Thyroid gland (tissue), 4 donors: ENCODE data around the gene FXYD1. TPM values are rescaled to one million over a fixed set of nuclear protein-coding genes. Genes with fewer than 3 reads are reported as not detected.

Source experiments
- DNase-seq, 2 donors: peaks; one replicate each; pipeline ENCODE4 v3.0.0-alpha.2; 2019
- H3K27ac ChIP-seq, 3 donors: fragments of 200-600 bp; sonication (generic); 1 replicate in 2 of 3; 2 replicates in 1 of 3; pipeline ENCODE4 v1.5.1; 2016 to 2019; ENCODE audit warnings: mild to moderate bottlenecking in 1 of 3, moderate library complexity in 1 of 3
- H3K27me3 ChIP-seq: fragments of 200-600 bp; sonication (generic); one replicate; pipeline ENCODE4 v1.5.1; 2019
- H3K36me3 ChIP-seq, 2 donors: fragments of 200-600 bp; sonication (generic); one replicate each; pipeline ENCODE4 v1.5.1; 2016 to 2019
- H3K4me1 ChIP-seq, 2 donors: fragments of 200-600 bp; sonication (generic); one replicate each; pipeline ENCODE4 v1.5.1; 2017 to 2019
- H3K4me3 ChIP-seq, 3 donors: fragments of 200-600 bp; sonication (generic); replicated peaks in 1 of 3; 1 replicate in 2 of 3; 2 replicates in 1 of 3; pipeline ENCODE4 v1.5.1; 2016; ENCODE audit warnings: mild to moderate bottlenecking in 1 of 3
- H3K9me3 ChIP-seq: fragments of 200-600 bp; sonication (generic); one replicate; pipeline ENCODE4 v1.5.1; 2017
- POLR2A ChIP-seq, 2 donors: fragments of 450-650 bp; IDR thresholded peaks; one replicate each; pipeline ENCODE4 v1.6.1; 2017; ENCODE audit warnings: antibody characterized with exemption in 2 of 2, mild to moderate bottlenecking in 2 of 2, moderate library complexity in 1 of 2
- WGBS, 2 donors: methylation state at CpG; one replicate each; pipeline ENCODE4 v1.1.5; 2017; 5-methylcytosine and 5-hydroxymethylcytosine counted together
- intact Hi-C: fragments of 100-400 bp; cut with DNase I; formaldehyde crosslinking; loops from one replicate; pipeline ENCODE4 v1.15.1; 2023
- total RNA-seq, 4 donors: library from RNA; depleted of rRNA; stranded (reverse); fragments of >200 nt; gene quantifications; one replicate each; pipeline ENCODE4 v1.2.3, GENCODE V29; 2016
- TF ChIP-seq, protein P1 (sequence below), 6 experiments: fragments of 200-600 bp in 3 of 6; fragments of 450-650 bp in 3 of 6; sonication (generic) in 3 of 6; IDR thresholded peaks; one replicate each; pipeline ENCODE4 v1.5.1; 2016 to 2019; ENCODE audit warnings: antibody characterized with exemption in 6 of 6, mild to moderate bottlenecking in 2 of 6, inconsistent platforms in 1 of 6, moderate library complexity in 1 of 6

The FXYD1 gene
- total RNA-seq, result 10 to 100 TPM in 2 of 4 donors, 1 to 10 TPM in 2; 1.1 to 26.3 (median 8.8) TPM

DNA sequence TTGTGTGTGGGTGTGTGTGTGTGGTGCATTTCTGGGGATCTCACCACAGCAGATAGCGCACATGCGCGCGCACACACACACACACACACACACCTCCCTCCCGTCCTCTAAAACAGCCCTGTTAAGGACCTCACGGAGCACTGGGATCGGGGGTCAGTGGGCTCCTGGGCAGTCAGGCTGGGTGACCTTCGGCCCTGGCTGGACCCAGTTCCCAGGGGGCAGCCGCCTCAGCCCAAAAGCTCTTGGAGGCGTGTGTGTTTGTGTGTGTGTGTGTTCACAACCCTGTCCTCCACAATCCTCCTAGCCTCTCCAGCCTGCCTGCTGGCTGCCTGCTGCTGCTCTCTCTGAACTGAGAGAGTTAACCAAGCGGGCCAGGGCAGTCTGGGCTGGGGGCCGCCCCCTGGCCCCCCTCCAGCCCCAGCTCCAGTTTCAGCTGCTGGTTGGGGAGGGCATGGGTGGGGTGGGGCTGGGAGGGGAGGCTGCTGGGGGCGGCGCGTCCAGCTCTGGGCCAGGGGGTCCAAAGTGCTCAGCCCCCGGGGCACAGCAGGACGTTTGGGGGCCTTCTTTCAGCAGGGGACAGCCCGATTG is at the start of gene FXYD1:
Gene FXYD1, plus strand, starts transcription at position 520 of the 588 bp plus-strand sequence. CDS start 1,256 bp downstream, outside the sequence.
- intact Hi-C loops, result no loop called here
- Histone ChIP-seq H3K4me1 (peaks cover 4 to 21% of the 10 kb centered on the region in 2 donors), H3K27ac (peak within 1 kb of the TSS; percentile 58 to 75 (median 73)), H3K27me3 (no peaks in the 10 kb centered on the region), H3K4me3 (peak within 1 kb of the TSS in 1 of 3 donors; percentile 0), H3K36me3 (no peaks in the 10 kb centered on the region), H3K9me3 (no peaks in the 10 kb centered on the region)
- no peak for DNase-seq
- 50 to 58% methylated on average over 12 to 16 of the region's 18 CpGs for WGBS, 2 donors
- no peak for TF ChIP-seq POLR2A (IDR thresholded peaks at IDR 0.05)
- TF ChIP-seq, protein P1, sequence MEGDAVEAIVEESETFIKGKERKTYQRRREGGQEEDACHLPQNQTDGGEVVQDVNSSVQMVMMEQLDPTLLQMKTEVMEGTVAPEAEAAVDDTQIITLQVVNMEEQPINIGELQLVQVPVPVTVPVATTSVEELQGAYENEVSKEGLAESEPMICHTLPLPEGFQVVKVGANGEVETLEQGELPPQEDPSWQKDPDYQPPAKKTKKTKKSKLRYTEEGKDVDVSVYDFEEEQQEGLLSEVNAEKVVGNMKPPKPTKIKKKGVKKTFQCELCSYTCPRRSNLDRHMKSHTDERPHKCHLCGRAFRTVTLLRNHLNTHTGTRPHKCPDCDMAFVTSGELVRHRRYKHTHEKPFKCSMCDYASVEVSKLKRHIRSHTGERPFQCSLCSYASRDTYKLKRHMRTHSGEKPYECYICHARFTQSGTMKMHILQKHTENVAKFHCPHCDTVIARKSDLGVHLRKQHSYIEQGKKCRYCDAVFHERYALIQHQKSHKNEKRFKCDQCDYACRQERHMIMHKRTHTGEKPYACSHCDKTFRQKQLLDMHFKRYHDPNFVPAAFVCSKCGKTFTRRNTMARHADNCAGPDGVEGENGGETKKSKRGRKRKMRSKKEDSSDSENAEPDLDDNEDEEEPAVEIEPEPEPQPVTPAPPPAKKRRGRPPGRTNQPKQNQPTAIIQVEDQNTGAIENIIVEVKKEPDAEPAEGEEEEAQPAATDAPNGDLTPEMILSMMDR (IDR thresholded peaks at IDR 0.05), result no peak

DNA sequence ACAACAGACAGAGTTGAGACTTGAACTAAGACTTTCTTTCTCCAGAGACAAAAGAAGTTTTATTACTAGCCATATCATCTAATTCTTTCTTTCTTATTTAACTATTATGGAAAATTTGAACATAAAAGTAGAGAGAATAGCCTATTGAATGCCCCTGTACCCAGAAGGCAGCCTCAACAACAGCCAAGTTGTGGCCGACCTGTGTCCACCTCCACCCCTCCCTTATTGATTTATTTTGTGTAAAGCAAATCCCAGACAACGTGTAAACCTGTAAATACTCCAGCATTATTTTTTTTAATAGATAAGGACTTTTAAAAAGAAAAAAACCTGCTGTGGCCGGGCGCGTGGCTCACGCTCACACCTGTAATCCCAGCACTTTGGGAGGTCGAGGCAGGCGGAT is 49.1 kb upstream of the FXYD1 start:
- peaks cover 0 to 5% of the 10 kb centered on the region in 2 donors for H3K4me1 ChIP-seq
- H3K27me3 ChIP-seq, result no peaks in the 10 kb centered on the region
- intact Hi-C loops, result no loop called here
- no peak overlapping the region for H3K27ac ChIP-seq
- WGBS, 2 donors, result 86 to 89% methylated on average over 8 of the region's 8 CpGs
- H3K9me3 ChIP-seq, result no peaks in the 10 kb centered on the region
- DNase-seq, result no peak
- H3K36me3 ChIP-seq, result no peaks in the 10 kb centered on the region
- no peak overlapping the region for H3K4me3 ChIP-seq
- TF ChIP-seq, protein P1 (IDR thresholded peaks at IDR 0.05), result no peak
- TF ChIP-seq POLR2A (IDR thresholded peaks at IDR 0.05), result no peak

DNA sequence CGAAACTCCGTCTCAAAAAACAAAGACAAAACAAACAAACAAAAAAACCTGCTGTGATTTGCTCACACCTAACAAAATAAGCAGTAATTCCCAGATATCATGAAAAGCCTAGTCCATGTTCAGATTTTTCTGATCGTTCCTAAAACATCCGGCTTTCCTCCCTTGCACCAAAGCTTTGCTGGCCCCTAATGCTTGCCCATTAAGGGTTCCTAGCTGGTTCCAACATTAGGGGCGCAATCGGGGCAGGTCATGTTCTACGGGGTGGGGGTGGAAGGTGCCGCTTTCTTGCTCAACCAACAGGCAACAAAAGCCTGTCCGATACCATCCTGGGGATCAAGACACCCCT is 48.5 kb upstream of the FXYD1 start:
- 39 to 40% methylated on average over 9 of the region's 9 CpGs for WGBS, 2 donors
- Histone ChIP-seq H3K9me3 (no peaks in the 10 kb centered on the region), H3K4me1 (peaks cover 0 to 5% of the 10 kb centered on the region in 2 donors), H3K27me3 (no peaks in the 10 kb centered on the region), H3K27ac (no peak overlapping the region), H3K36me3 (no peaks in the 10 kb centered on the region), H3K4me3 (no peak overlapping the region)
- no peak for DNase-seq
- TF ChIP-seq POLR2A (IDR thresholded peaks at IDR 0.05), result no peak
- TF ChIP-seq, protein P1 (IDR thresholded peaks at IDR 0.05), result no peak
- intact Hi-C loops, result no loop called here

DNA sequence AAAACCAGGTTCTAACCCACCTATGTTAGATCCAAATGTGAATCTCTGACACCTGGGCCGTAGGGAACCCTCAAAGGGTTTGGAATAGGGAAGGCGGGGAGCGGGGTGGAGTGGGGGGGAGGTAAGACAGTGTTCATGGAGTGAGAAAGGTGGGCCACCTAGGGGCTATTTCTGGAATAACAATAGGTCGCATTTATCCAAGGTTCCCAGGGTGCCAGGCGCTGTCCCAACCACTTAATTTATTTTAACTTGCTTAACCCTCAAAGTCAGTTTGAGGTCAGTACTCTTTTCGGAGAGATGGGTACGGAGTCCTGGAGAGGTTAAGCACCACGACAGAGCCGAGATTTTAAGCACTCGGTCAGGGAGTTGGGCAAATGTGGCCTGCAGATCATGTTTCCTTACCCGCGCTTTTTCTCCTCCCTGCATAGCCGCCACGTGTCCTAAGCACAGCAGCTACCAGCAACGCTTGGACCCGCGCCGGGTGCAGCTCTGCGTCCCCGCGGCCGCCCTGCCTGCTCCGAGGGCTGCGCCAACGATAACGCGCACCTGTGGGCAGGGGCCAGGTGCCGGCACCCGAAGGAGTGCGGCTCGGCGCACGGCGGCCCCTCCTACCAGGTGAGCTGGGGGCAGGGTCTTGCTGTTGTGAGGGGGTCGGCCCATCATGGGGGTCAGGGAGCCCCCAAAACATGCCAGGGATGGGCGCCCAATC is 48.0 kb upstream of the FXYD1 start:
- Histone ChIP-seq H3K4me1 (peaks cover 0 to 5% of the 10 kb centered on the region in 2 donors), H3K27ac (no peak overlapping the region), H3K27me3 (no peaks in the 10 kb centered on the region), H3K36me3 (no peaks in the 10 kb centered on the region), H3K4me3 (no peak overlapping the region), H3K9me3 (no peaks in the 10 kb centered on the region)
- intact Hi-C loops, result no loop called here
- whole genome bisulfite sequencing, 2 donors, result 2 to 9% methylated on average over 14 to 27 of the region's 36 CpGs
- DNase-seq, result peak; percentile 49 to 51
- TF ChIP-seq, protein P1 (IDR thresholded peaks at IDR 0.05), result peak in 5 of 6 experiments; percentile 15 to 69 (median 53)
- TF ChIP-seq POLR2A (IDR thresholded peaks at IDR 0.05), result no peak

DNA sequence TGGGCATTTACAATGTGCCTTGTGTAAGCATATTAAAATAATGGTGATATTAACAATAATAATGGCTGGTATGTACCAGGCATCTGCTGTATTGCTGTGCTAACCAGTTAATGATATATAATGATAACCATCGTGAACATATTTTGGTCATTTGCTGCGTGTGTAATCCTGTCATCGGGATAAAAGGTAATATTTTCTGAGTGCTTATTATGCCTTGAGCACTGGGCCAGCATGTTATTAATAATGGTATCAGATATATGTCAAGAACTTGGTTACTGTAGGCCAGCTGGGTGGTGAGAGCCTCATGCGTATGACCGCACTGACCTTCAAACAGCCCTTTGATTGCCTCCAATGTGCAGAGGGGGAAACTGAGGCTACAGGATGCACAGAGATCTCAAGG is 45.2 kb upstream of the FXYD1 start:
- Histone ChIP-seq H3K27ac (no peak overlapping the region), H3K36me3 (no peaks in the 10 kb centered on the region), H3K9me3 (no peaks in the 10 kb centered on the region), H3K4me1 (peaks cover 0 to 5% of the 10 kb centered on the region in 2 donors), H3K27me3 (no peaks in the 10 kb centered on the region), H3K4me3 (no peak overlapping the region)
- 90 to 96% methylated on average over 5 of the region's 5 CpGs for WGBS, 2 donors
- DNase-seq, result no peak
- intact Hi-C loops, result no loop called here
- TF ChIP-seq, protein P1 (IDR thresholded peaks at IDR 0.05), result no peak
- no peak for TF ChIP-seq POLR2A (IDR thresholded peaks at IDR 0.05)
